ENCODE results near the gene PSG3. TPM values are rescaled to one million over a fixed set of nuclear protein-coding genes. Genes with fewer than 3 reads are reported as not detected.
"Not testable (repeated sequence)": the region's sequence is repeated elsewhere in the genome, so short reads cannot be mapped to it uniquely, and the experiment has no call there.

PSG3 gene
- total and polyA plus RNA-seq, 2 donors (not counting 1 experiment from before 2014, with no cell fraction given) = not detected

DNA sequence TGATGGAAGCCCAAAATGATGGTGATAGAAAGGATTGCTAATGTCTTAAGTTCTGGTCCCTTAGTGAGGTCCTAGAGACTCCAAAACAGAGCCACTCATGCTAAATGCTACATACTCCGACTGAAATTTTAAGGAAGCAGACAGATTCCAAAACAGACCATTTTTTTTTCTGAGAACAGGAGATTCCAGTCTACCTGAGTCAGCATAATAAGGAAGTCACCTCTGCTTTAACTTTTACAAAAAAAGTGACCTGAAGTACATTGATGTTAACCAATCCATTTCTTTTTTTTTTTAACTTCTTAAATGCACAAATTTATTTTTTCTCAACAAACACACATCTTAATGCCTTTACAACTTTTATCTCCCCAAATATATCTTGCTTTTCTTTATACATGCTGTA lies 65.7 kb downstream of the PSG3 start:
- H3K9me3 ChIP-seq (ENCODE audit: control extremely low read depth in 1 of 3, control insufficient read depth in 2 of 3, insufficient read depth in 1 of 3, low read length in 2 of 3) = peaks cover 0 to 13% (median 6%) of the 10 kb centered on the region in 3 donors
- H3K4me2 ChIP-seq (replicated peaks; ENCODE audit: low read depth, low read length, poor library complexity, severe bottlenecking); DNase-seq; H3K36me3 ChIP-seq (replicated peaks in 1 of 2; ENCODE audit: control extremely low read depth in 1 of 2, control insufficient read depth in 1 of 2, extremely low read depth in 1 of 2, insufficient read depth in 2 of 2, low read length in 1 of 2); H3K4me3 Mint-ChIP-seq; ATAC-seq (ENCODE audit: low read depth); H3K27ac ChIP-seq (ENCODE audit: low read length in 2 of 2); POLR2A ChIA-PET; H3K4me3 ChIP-seq (ENCODE audit: control extremely low read depth in 1 of 5, extremely low read depth in 1 of 5, insufficient read depth in 1 of 5, low read depth in 2 of 5, low read length in 4 of 5); H3K4me1 ChIP-seq (ENCODE audit: control insufficient read depth in 2 of 2, insufficient read depth in 2 of 2, low read length in 2 of 2); CTCF ChIA-PET; H3K79me2 ChIP-seq (ENCODE audit: control insufficient read depth, insufficient read depth, low read length); intact Hi-C loops (cut with micrococcal nuclease); H4K20me1 ChIP-seq (ENCODE audit: control insufficient read depth, insufficient read depth, low read length, poor library complexity, severe bottlenecking); H3K27me3 ChIP-seq (replicated peaks in 1 of 4; ENCODE audit: control extremely low read depth in 1 of 4, control insufficient read depth in 3 of 4, insufficient read depth in 4 of 4, low read length in 3 of 4); H3K27me3 Mint-ChIP-seq; H3K4me1 Mint-ChIP-seq; H3K27ac Mint-ChIP-seq; H3K9ac ChIP-seq (ENCODE audit: low read length); H2AFZ ChIP-seq (ENCODE audit: insufficient read depth, low read depth, low read length, poor library complexity, severe bottlenecking): not testable (repeated sequence)
- no CpG with 5 or more reads among the region's 1 CpG for WGBS (ENCODE audit: insufficient coverage)
- peaks cover 11% of the 10 kb centered on the region for H3K9me3 Mint-ChIP-seq (ENCODE audit: insufficient read depth)

Other genes with a start within 250 kb of the PSG3 start
- gene CEACAM1, start 212.0 kb downstream of the PSG3 start, total RNA-seq = 12.8 and 14.6 TPM in 2 replicates
- 5.8 and 8.8 TPM in 2 replicates for gene CEACAM1, start 212.0 kb downstream of the PSG3 start, polyA plus RNA-seq
- gene CEACAM8, start 145.6 kb downstream of the PSG3 start, total RNA-seq = not detected in 2 replicates
- not detected in 2 replicates for gene CEACAM8, start 145.6 kb downstream of the PSG3 start, polyA plus RNA-seq
- gene PSG8, start 25.2 kb upstream of the PSG3 start, total RNA-seq = not detected in 2 replicates
- gene PSG8, start 25.2 kb upstream of the PSG3 start, polyA plus RNA-seq = not detected in 2 replicates
- gene PSG1, start 139.2 kb upstream of the PSG3 start, total RNA-seq = not detected in 2 replicates
- gene PSG1, start 139.2 kb upstream of the PSG3 start, polyA plus RNA-seq = not detected in 2 replicates
- not detected in 2 replicates for gene PSG6, start 177.4 kb upstream of the PSG3 start, total RNA-seq
- gene PSG6, start 177.4 kb upstream of the PSG3 start, polyA plus RNA-seq = not detected in 2 replicates
- not detected in 2 replicates for gene PSG7, start 196.7 kb upstream of the PSG3 start, total RNA-seq
- gene PSG7, start 196.7 kb upstream of the PSG3 start, polyA plus RNA-seq = not detected in 2 replicates

All from B cell (primary cell).